Measurements from ENCODE around the gene THBS3.
"Not testable (repeated sequence)": the region's sequence is repeated elsewhere in the genome, so short reads cannot be mapped to it uniquely, and the experiment has no call there.

Gene THBS3

GRCh38 chr1:155218854-155219591, 11.3 kb upstream of the THBS3 start:
- Histone ChIP-seq H2BK120ac (ENCODE audit: low read depth, low read length) (no peak overlapping the region), H3K4me1 (ENCODE audit: control insufficient read depth, low read depth, low read length) (no peaks in the 10 kb centered on the region), H3K4me2 (ENCODE audit: low read length) (no peak overlapping the region), H3K4me3 (ENCODE audit: low read length) (no peak overlapping the region), H3K56ac (ENCODE audit: low read length) (no peak overlapping the region), H3K18ac (ENCODE audit: low read length) (no peak overlapping the region), H4K8ac (ENCODE audit: low read depth, low read length) (peak overlapping the region; percentile 58), H3K79me2 (ENCODE audit: control insufficient read depth, insufficient read depth, low read length) (no peaks in the 10 kb centered on the region), H3K4ac (ENCODE audit: low read depth, low read length) (no peak overlapping the region), H3K27ac (ENCODE audit: low read depth, low read length) (no peak overlapping the region), H4K5ac (ENCODE audit: low read length) (no peak overlapping the region), H2AK5ac (ENCODE audit: low read length) (no peak overlapping the region), H3K36me3 (ENCODE audit: control insufficient read depth, insufficient read depth, low read length) (no peaks in the 10 kb centered on the region), H3K79me1 (ENCODE audit: low read length) (no peaks in the 10 kb centered on the region), H2BK5ac (ENCODE audit: low read length) (no peak overlapping the region), H3K27me3 (ENCODE audit: insufficient read depth, low read length, poor library complexity) (no peaks in the 10 kb centered on the region), H3K9ac (ENCODE audit: low read length) (no peak overlapping the region), H3K23ac (ENCODE audit: low read length) (no peak overlapping the region), H2BK15ac (replicated peaks; ENCODE audit: low read depth) (no peak overlapping the region)
- WGBS (ENCODE audit: extremely low coverage, insufficient coverage, low lambda C conversion rate): no CpG with 5 or more reads among the region's 7 CpGs
- peak; percentile 84 for DNase-seq

GRCh38 chr1:155214702-155215101, 7.0 kb upstream of the THBS3 start:
- H3K79me2 ChIP-seq (ENCODE audit: control insufficient read depth, insufficient read depth, low read length); DNase-seq: not testable (repeated sequence)

GRCh38 chr1:155212051-155212440, 4.3 kb upstream of the THBS3 start:
- not testable (repeated sequence) for H3K27ac ChIP-seq (ENCODE audit: low read depth, low read length); H2AK5ac ChIP-seq (ENCODE audit: low read length); H3K4me1 ChIP-seq (ENCODE audit: control insufficient read depth, low read depth, low read length); H3K36me3 ChIP-seq (ENCODE audit: control insufficient read depth, insufficient read depth, low read length); DNase-seq; H3K79me1 ChIP-seq (ENCODE audit: low read length); H3K4me2 ChIP-seq (ENCODE audit: low read length); H3K4me3 ChIP-seq (ENCODE audit: low read length); H3K18ac ChIP-seq (ENCODE audit: low read length); H3K56ac ChIP-seq (ENCODE audit: low read length); H3K4ac ChIP-seq (ENCODE audit: low read depth, low read length); H2BK120ac ChIP-seq (ENCODE audit: low read depth, low read length); H3K9ac ChIP-seq (ENCODE audit: low read length); H3K27me3 ChIP-seq (ENCODE audit: insufficient read depth, low read length, poor library complexity); H4K8ac ChIP-seq (ENCODE audit: low read depth, low read length); H2BK15ac ChIP-seq (replicated peaks; ENCODE audit: low read depth); H2BK5ac ChIP-seq (ENCODE audit: low read length); H3K23ac ChIP-seq (ENCODE audit: low read length); H4K5ac ChIP-seq (ENCODE audit: low read length); H3K79me2 ChIP-seq (ENCODE audit: control insufficient read depth, insufficient read depth, low read length)
- no CpG with 5 or more reads among the region's 7 CpGs for WGBS (ENCODE audit: extremely low coverage, insufficient coverage, low lambda C conversion rate)

More at GRCh38 chr1:155214702-155215101, 7.0 kb upstream of the THBS3 start:
- not testable (repeated sequence) for H2AK5ac ChIP-seq (ENCODE audit: low read length); H4K5ac ChIP-seq (ENCODE audit: low read length); H3K79me1 ChIP-seq (ENCODE audit: low read length); H3K9ac ChIP-seq (ENCODE audit: low read length); H2BK5ac ChIP-seq (ENCODE audit: low read length); H3K4me1 ChIP-seq (ENCODE audit: control insufficient read depth, low read depth, low read length); H3K18ac ChIP-seq (ENCODE audit: low read length); H2BK15ac ChIP-seq (replicated peaks; ENCODE audit: low read depth); H3K27me3 ChIP-seq (ENCODE audit: insufficient read depth, low read length, poor library complexity); H3K4me3 ChIP-seq (ENCODE audit: low read length); H3K23ac ChIP-seq (ENCODE audit: low read length); H3K4me2 ChIP-seq (ENCODE audit: low read length); H2BK120ac ChIP-seq (ENCODE audit: low read depth, low read length); H4K8ac ChIP-seq (ENCODE audit: low read depth, low read length); H3K56ac ChIP-seq (ENCODE audit: low read length); H3K4ac ChIP-seq (ENCODE audit: low read depth, low read length); H3K27ac ChIP-seq (ENCODE audit: low read depth, low read length); H3K36me3 ChIP-seq (ENCODE audit: control insufficient read depth, insufficient read depth, low read length)
- no CpG with 5 or more reads among the region's 10 CpGs for WGBS (ENCODE audit: extremely low coverage, insufficient coverage, low lambda C conversion rate)

- not testable (repeated sequence) for H3K27ac ChIP-seq (ENCODE audit: low read depth, low read length); H3K9ac ChIP-seq (ENCODE audit: low read length); H3K79me1 ChIP-seq (ENCODE audit: low read length); H2BK120ac ChIP-seq (ENCODE audit: low read depth, low read length); H3K4me2 ChIP-seq (ENCODE audit: low read length); H3K4me1 ChIP-seq (ENCODE audit: control insufficient read depth, low read depth, low read length); H4K8ac ChIP-seq (ENCODE audit: low read depth, low read length); H2BK15ac ChIP-seq (replicated peaks; ENCODE audit: low read depth); H3K23ac ChIP-seq (ENCODE audit: low read length); H3K56ac ChIP-seq (ENCODE audit: low read length); H4K5ac ChIP-seq (ENCODE audit: low read length); H3K4me3 ChIP-seq (ENCODE audit: low read length); H2BK5ac ChIP-seq (ENCODE audit: low read length); H3K18ac ChIP-seq (ENCODE audit: low read length); H3K79me2 ChIP-seq (ENCODE audit: control insufficient read depth, insufficient read depth, low read length); DNase-seq; H3K4ac ChIP-seq (ENCODE audit: low read depth, low read length); H2AK5ac ChIP-seq (ENCODE audit: low read length); H3K36me3 ChIP-seq (ENCODE audit: control insufficient read depth, insufficient read depth, low read length); H3K27me3 ChIP-seq (ENCODE audit: insufficient read depth, low read length, poor library complexity)
- WGBS (ENCODE audit: extremely low coverage, insufficient coverage, low lambda C conversion rate): no CpG with 5 or more reads among the region's 13 CpGs
These were observed 3.8 kb upstream of the THBS3 start for GRCh38 chr1:155211381-155212050.

- no peak overlapping the region for H3K18ac ChIP-seq (ENCODE audit: low read length)
- H3K23ac ChIP-seq (ENCODE audit: low read length): no peak overlapping the region
- no peak overlapping the region for H3K4ac ChIP-seq (ENCODE audit: low read depth, low read length)
- no peak overlapping the region for H2BK120ac ChIP-seq (ENCODE audit: low read depth, low read length)
- no peak overlapping the region for H4K8ac ChIP-seq (ENCODE audit: low read depth, low read length)
- no CpG with 5 or more reads among the region's 4 CpGs for WGBS (ENCODE audit: extremely low coverage, insufficient coverage, low lambda C conversion rate)
- H3K27ac ChIP-seq (ENCODE audit: low read depth, low read length): no peak overlapping the region
- H3K79me2 ChIP-seq (ENCODE audit: control insufficient read depth, insufficient read depth, low read length): no peaks in the 10 kb centered on the region
- H4K5ac ChIP-seq (ENCODE audit: low read length): no peak overlapping the region
- no peak overlapping the region for H2BK5ac ChIP-seq (ENCODE audit: low read length)
- H3K36me3 ChIP-seq (ENCODE audit: control insufficient read depth, insufficient read depth, low read length): no peaks in the 10 kb centered on the region
- no peak overlapping the region for H3K9ac ChIP-seq (ENCODE audit: low read length)
- H3K4me2 ChIP-seq (ENCODE audit: low read length): no peak overlapping the region
- H2BK15ac ChIP-seq (replicated peaks; ENCODE audit: low read depth): no peak overlapping the region
- H3K56ac ChIP-seq (ENCODE audit: low read length): no peak overlapping the region
- DNase-seq: no peak
- H3K4me1 ChIP-seq (ENCODE audit: control insufficient read depth, low read depth, low read length): peaks cover 7% of the 10 kb centered on the region
- H3K27me3 ChIP-seq (ENCODE audit: insufficient read depth, low read length, poor library complexity): no peaks in the 10 kb centered on the region
- H3K4me3 ChIP-seq (ENCODE audit: low read length): no peak overlapping the region
- no peaks in the 10 kb centered on the region for H3K79me1 ChIP-seq (ENCODE audit: low read length)
- H2AK5ac ChIP-seq (ENCODE audit: low read length): no peak overlapping the region
These were observed 2.8 kb upstream of the THBS3 start for GRCh38 chr1:155210314-155211104.

Data from mesendoderm (in vitro differentiated cells).